Retina (tissue), 1 donor: ENCODE data around the gene BCOR.

Experiments used
- DNase-seq: peaks from one replicate; pipeline ENCODE4 v3.0.0-alpha.2; 2016

The BCOR gene

DNA sequence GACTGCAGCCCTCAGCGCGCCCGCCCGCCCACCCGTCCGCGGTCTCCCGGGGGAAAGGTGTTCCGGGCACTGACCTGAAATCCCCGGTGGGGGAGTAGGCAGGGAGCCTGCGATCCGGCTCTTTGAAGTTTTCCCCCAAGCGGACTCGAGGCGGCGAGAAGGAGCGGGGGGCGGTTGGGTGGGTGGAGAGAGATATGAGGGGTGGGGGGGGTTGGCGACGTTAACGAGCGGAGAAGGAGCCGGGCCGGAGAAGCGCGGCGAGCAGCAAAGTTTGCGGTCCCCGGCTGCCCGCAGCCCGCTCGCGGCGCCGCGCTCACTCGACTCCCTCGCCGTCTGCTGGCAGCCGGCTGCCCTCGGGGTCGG is 636 bp downstream of the BCOR start:
- DNase-seq, result no peak

DNA sequence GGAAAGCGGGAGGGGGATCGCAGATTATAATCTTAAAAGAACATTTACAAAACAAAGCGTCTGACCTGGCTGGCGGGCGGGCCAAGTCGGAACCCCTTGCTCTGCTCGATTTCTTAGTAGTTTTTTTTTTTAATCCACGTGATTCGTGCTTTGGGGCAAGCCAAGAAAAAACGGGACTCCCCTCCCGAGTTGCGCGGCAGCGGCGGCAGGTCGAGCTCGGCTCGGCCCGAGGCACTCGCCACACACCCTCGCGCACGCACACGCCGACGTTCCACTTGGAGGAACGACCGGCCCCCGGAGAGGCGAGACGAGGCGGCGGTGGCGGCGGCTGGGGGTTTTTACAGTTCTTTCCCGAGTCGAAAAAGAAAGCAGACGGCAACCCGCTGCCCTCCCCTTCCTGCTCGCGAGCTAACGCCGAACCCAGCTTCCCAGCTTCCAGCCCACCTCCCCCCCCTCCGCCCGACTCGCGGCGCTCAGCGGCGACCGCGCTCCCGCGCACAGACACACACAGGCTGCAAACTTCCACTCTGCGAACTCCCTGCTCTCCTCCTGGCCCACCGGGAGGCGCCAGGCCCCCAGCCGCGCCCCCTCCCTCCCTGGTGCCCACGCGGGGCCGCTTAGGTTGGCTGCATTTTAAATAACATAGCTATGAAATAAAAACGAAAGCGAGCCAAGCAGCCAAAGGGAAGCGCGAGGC is 1.2 kb downstream of the BCOR start:
- DNase-seq, result peak; percentile 55

DNA sequence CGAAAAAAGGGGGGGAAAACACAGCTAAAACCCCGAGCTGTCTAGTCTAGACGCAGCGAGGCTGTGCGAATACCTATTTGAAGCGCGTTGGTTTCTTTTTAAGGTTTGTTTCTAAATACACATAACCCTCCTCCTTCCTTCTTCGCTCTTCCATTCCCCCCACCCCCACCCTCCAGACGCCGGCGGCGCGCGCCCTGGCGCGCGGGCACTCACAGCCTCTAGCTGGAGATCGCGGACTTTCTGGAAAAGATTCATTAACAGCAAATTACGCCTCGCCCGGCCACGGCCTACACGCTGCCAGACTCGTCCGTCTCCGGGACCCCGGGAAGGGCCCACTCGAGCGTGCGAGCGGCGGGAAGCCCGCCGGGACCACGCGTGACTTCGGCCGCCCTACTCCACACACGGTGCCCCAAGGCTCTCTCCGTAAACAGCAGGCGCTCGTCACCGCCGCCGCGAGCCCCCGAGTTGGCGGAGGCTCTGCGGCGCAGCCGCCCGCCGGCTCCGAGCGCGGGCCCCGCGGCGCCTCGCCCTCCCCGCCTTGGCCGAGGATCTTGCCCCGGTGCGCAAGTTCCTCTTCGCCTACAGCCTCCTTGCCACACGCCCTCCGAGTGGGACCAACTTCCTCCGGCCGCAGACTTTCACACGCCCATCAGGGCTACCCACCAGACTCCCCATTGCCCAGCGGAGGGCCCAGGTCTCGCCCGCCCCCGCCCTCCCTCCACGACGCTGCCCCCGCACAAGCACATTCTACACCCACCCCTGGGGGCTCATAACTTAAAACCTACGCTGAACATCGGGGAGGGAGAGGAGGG is 2.0 kb downstream of the BCOR start:
- DNase-seq, result peak; percentile 57

DNA sequence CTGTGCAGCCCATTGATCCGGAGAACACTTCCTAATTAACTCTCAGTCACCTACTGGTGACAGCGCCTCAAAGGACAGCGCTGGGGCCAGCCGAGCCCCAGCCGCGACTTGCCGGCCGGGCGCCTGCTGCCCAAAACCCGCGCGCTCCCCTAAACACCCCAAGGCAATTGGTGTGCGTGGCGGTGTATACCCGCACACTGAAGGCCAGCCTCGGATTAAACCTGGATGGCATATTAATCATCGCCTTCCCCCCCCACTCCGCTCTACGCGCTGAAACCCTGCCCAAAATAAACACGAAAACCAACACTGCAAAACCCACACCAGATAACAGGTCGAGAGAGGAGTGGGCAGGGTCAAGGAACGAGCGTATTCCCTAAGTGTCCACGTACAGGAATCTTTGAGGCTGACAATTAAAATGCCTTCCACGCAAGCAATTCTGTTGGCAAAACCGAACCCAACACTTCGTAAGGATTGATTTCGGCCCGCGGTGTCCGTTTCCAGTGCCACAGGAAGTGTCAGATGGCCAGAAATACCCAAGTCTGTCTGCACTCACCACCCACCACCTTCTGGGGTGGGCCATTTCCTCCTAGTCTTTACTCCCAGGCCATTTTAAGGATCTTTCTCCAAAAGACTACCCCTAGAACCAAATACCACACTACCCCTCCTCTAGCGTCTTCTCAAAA is 2.7 kb downstream of the BCOR start:
- no peak for DNase-seq

DNA sequence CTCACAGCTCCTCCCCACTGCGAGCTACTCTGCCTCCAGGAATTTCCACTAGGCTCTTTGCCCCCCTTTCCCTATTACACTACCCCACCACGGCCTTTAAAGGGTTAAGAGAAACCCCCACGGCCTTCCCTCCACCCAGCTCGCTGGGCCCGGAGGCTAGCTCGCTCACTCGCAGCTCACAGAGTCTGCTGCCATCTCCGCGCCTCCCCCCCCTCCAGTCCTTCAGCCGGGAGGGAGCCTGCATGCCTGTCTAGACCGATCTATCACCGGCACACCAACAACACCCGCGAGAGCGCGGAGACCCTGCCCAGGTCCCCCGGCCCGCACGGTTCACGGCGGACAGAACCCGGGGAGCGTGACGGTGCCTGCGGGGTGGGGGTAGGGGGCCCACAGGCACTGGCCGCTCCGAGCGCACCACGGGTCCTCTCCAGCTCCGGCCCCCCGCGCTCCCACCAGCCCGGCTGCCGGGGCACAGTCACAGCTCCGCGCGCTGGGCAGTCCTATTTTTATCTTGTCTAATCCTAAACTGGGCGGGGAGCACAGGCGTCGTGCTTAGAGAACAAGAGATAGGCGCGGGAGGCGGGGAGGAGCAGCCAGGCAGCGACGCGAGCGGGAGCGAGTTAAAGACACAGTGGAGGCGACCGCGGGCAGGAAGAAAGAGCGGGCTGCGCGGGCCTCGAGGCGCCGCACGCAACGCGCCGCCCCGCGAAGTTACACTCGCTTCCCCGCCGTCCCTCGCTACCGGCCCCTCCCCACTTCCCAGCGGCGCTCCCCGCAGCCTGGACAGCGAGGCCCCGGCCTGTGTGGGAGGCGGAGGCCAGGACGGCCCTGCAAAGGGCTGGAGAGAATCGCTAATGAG is 3.5 kb downstream of the BCOR start:
- DNase-seq, result peak; percentile 88

DNA sequence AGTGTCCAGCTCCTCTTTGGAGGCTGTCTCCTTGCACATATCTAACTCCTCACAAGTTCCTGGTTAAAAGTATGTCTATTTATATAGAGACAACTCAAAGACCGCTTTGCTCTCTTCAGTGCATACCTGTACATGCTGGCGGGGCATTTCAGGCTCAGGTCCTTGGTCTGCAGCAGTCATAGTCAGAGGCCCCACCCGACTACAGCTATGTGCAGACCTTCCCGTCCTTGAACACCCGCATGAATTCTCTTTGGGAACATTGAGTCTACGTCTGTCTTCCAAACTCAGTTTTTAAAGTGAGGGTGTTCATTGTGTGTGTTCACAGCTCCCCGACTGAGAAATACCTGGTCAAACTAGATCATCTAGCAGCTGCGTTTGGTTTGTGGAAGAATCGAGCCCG is 4.2 kb downstream of the BCOR start:
- no peak for DNase-seq

DNA sequence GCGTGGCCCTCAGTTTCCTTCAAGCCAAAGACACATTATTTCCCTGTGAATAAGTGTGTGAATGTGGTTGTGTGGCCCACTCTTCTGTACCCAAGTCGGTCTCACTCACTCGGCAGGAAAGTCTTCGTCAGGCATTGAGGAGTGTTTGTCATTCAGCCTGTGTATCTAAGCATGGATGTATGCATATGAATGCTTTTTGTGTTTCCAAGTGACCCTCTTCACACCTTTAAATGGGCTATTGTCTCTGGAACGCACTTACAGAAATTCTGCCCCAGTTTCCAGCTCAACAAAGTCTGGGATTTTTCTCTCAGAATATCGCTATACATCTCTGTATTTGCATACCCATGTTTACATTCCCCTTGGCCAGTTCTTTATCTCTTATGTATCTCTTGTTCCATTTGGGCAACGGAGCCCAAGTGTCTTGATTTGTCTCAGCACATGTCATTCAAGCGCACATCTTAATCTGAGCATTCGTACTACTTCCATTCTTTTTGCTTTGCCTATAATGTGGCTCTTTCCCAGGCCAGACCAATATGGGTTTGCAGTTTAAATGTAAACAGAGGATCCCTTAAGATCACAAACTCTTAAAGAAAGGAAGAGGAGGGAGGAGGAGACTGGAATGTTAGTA is 4.8 kb downstream of the BCOR start:
- peak; percentile 9 for DNase-seq

DNA sequence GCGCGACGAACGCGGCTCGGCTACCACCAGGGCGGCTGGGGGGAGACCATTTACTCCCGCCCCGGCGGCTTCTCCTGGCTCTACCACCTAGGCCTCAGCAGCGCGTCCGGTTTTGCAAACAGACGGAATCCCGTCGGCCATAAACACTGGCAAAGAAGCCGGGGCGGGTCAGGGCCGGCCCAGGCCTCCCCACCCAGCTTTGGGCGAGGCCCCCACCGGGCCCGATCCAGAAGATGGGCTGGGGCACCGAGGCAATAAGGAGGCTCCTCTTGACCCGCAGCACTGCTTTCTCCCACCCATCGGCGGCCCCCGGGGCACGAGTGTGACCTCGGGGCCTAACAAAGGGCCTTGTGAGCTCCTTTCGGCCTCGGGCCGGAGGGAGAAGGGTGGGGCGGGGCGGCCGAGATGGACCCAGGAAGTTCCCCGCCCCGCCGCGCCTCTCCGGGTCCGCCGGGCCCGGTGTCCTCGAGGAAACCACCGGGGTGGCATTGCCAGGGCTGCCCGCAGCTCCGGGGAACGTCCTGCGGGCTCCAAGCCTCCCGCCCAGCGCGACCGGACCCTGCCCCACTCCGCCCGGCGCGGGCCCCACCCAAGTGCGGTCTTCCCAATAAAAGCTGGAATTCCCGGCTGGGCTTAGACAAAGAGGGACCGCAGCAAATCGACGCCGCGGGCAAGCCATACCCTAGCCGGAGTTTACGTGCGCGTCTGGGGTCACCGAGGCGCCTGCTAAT is 5.9 kb downstream of the BCOR start:
- peak; percentile 54 for DNase-seq

DNA sequence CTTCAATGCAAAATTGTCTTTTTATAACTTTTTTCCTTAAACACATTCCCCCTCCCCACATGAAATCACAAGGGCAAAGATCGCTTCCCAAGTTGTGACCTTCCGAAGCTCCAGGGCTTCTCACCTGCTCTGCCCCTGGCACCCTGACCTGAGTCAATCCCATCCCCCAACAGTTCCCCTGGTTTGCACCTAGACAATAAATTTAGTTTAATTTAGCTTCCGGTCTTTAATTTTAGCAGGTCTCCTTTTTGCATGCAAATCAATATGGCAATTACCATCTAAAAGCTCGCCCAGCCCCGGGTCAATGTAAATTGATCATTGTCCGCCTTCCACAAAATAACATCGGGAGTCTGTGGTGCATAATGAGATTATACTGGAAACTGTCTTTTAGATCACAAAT is 6.8 kb downstream of the BCOR start:
- peak; percentile 5 for DNase-seq

DNA sequence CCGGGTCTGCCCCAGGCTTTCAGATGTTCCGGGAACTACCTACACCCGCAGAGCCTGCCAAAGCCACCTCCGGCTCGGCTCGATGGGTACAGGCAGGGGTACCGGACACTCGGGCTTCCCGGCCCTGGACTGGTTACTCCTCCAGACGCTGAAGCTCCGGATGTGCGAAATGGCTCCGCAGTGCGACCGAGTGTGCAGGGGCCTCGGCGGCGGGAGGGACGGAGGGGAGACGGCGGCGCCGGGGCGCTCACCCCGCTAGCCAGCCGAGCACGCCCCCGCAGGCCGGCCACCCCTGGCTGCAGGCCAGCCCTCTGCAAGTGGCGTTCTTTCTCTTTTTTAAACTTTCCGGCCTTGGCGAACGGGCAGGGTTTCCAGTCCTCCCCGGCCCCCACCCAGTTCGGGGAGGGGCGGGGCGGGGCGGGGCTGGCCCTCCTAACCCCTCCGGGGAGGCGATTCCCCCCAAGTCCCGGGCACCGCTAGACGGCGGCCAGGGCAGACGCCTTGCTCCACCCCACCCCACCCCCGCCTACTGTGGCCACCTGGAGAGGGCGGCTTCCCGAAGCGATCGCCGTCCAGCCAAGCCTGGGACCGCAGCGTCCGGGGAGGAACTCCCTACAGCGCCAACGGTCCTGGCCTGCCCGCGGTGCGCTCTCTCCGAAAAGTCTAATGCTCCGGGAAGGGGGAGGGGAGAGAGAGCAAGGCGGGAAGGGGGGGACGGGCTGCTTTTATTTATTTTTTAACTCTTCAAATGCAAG is 7.5 kb downstream of the BCOR start:
- peak; percentile 40 for DNase-seq

DNA sequence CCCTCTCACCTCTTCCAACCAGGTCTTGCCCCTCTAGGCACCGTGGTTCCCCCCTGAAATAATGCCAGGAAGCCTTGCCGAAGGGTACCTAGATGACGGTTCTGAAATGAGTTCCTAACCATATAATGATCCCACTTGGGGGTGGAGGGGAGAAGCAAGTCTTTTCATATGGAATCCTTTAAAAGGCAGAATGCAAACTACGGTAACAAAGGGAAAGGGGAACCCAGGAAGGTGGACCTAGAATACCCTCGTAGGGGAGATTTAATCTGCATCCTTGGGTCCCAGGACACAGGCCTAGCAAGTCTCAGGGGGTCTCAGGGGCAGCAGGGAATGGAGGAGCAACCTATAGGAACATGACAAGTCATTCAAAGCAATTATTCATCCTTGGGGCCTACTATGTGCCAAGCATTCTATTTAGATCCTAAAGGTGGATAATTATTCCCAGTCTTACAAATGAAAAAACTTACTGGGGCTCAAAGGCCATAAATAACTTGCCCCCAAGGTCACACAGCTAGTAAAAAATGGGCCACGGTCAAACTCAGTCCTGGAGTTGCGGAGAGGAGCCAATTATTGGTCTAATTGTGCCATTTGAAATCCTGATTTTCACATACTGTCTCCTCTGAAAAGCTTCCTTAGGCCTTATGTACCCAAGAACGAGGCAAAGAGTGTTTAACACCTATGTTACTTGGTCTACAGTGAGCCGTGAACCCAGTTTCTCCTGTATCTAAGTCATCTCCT is 8.8 kb downstream of the BCOR start:
- no peak for DNase-seq

DNA sequence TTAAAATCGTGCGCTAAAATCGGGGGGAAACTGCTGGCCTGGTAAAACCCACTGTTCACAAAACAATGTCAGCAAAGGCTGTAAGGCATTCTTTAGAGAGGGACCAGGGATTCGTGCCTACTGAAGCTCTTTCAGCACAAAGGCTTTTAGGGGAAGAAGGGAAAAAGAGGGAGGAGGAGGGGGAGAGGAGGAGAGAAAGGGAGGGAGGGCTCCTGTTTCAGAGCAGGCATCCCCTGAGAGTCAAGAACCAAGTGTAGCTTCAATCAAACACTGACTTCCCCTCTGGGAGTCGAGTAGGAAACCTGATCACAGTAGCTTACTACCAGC is 9.5 kb downstream of the BCOR start:
- peak; percentile 17 for DNase-seq

DNA sequence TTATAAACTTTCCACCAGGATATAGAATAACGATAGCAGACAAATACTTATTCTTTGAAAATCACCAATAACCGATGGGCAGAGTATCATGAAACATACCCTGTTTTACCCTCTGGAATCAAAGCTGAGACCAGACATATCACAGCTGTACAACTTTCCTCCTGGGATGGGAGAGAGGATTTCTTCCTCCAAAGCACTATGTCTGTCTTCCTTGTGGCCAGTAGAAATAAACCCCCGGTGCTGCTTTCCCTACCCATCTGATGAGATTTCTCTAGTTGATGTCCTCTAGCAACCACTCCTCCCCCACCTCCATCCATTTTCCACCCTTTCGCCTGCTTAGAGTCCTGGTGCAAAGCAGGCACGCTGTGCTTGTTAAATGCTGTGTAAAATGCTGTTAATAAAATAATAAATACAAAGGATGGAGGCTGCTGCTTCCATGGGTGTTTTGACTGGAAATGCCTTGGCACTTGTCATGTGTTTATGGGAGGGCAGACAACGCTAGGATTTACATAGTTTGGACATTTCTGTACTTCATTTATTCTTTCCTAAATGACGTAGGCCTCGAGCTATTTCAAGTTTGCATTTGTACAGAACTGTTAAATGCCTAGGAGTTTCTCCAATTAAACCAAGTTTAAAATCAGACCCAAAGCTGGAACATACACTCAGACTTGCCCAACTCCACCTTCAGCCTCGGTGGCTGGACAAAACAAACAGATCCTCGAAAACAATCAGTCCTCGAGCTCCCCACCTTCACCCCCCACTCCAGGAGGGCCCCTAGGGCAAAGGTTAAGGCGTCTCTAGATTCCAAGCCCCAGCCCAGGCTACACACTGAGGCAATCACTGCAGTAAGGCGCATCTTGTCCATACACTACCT is 10.1 kb downstream of the BCOR start:
- DNase-seq, result peak; percentile 20

DNA sequence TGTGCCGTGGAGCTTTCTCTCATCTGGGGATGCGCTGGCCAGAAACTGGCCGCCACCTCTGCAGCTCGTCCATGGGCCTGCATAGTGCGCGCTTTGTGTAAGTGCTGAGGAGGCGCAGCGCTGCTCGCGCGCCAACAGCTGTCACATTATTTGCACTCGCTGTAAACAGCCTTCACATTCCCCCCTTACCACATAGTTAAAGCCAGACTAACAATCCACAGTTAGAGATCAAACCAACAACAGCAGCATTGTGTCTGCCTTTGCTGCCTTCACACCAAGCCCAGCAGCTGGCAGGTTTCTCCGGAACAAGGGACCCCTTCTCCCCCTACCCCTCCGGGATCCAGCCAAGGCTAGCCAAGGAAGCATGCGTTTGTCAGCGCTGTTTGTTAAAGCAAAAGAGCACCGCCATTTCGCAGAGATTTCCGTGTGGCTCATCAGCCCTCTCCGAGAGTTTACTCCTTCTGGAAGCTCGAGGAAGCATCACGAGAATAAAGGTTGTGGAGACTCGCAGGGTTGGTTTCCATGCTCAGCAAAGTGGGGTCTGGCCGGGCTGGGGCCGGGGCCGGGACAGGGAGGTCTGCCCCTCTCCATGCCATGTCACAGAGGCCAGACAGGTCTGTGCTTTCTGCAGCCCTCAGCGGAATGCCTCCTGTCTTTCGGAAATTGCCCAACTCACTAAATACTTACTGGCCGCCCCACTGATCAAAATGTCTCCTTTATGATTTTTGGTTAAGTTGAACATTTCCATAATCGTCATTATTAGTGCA is 11.0 kb downstream of the BCOR start:
- peak; percentile 61 for DNase-seq

DNA sequence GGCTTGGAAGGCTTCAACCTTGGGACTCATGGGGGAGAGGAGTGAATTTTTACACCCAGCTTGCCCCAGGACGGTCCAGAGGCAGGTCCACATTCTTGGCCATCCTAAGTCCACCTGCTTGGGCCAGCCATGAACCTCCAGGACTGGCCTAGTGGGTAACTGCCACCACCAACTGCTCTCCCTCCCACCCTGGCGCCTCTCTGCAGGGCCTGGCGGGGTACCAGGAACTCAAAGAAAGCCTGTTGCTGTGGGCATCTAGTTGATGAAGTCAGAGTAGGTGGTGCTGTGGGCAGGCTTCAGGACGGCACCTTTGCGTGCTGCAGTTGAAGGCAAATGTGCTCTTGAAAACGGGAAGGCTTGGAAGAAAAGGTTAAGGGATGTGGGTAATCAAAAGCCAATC is 12.0 kb downstream of the BCOR start:
- DNase-seq, result peak; percentile 5

DNA sequence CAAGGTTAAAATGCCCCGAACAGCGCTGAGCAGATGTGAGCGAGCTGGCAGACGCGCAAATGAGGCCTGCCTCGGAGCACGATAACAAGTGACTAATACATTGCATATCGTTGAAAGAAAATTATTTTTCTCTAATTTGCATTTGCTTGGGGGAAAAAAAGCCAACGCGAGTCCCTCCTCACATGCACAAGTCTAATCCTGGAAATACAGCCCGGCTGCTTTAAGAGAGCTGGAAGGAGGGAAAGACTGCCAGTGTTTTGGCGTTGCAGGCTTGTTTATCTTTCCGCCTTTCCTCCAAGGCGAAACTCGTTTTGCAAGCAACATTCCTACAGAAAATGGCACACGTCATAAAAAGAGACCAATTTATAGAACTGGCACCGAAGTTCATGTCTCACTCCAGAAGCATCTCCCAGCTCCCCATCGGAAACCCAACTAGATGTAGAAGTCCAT is 12.6 kb downstream of the BCOR start:
- DNase-seq, result no peak

DNA sequence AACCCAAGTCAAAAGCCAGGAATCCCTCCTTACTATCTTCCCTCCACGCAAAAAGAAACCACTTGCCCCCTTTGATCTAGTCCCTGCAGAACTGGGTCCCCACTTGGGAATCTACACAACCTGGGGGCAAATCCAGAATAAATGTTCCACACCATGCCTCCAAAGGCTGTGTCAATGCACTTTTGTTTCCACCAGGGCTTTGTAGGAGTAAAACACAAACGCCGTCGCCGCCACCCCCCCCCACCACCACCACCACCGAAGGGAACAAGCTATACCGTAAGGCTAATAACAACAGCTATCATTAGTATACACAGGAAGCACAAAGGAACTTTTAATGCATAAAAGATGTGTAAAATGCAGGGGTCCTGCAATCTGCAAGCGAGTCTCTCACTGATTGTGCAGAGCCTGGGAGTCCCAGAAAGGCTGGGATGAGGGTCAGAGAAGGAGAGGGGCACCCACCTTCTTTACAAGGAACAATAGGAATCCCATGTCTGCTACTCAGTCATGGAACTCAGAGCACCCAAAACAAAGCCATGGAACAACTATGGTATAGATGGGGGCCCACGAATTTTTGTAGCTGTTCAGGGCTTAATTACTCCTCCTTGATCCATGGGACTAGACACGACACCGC is 13.2 kb downstream of the BCOR start:
- peak; percentile 38 for DNase-seq

DNA sequence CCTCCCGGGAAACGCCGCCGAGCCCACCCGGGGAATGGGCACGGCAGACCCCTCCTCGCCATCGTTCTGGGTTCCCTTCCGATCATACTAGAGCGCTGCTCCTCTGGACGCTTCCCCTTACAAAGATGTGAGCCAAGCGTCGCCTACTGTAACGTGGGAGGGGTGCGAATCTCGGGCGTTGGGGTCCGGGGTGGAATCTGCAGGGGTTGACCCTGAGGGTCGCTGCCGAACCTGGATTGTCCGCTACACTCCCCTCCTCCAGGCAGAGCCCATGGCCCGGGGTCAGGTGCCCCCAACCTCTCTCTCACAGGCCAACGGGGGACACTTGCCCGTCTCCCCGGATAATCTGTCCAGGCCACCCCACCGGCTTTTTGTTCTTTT is 13.8 kb downstream of the BCOR start:
- peak; percentile 24 for DNase-seq
